Measurements from ENCODE around the gene TNFRSF19.

Gene TNFRSF19

DNA sequence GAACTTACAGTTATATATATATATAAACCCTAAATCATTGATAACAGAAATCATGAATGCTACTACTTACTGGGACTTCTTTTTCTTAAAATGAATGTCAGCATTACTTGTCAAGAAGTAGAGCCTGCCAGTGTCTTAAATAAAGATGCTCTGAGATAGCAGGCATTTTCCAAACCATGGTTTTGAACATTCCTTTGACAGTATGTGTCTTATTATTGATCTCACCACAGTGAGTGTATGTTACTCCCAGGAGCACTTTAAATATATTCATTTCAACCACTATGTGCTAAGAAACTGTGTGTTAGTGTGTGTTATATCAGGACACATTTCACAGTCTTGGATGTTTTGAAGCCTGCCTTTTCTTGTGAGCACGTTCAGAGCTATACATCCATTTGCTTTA is 28.2 kb downstream of the TNFRSF19 start:
- Histone ChIP-seq H4K8ac (ENCODE audit: low read depth, low read length) (no peak overlapping the region), H3K9ac (ENCODE audit: low read length) (no peak overlapping the region), H3K4me3 (ENCODE audit: low read depth, low read length) (no peak overlapping the region), H3K79me1 (ENCODE audit: low read length) (peaks cover 5% of the 10 kb centered on the region), H4K12ac (ENCODE audit: low read depth, low read length) (no peak overlapping the region), H3K23ac (ENCODE audit: low read length) (no peak overlapping the region), H3K4ac (ENCODE audit: low read depth, low read length) (no peak overlapping the region), H3K18ac (ENCODE audit: low read length) (no peak overlapping the region), H2BK120ac (ENCODE audit: insufficient read depth, low read length, poor library complexity) (no peak overlapping the region), H2AK5ac (ENCODE audit: low read length) (no peak overlapping the region), H3K79me2 (ENCODE audit: control insufficient read depth, insufficient read depth, low read length, poor library complexity) (peaks cover 2% of the 10 kb centered on the region), H4K91ac (ENCODE audit: low read depth, low read length) (no peak overlapping the region), H3K27me3 (ENCODE audit: insufficient read depth, low read length) (no peaks in the 10 kb centered on the region), H2BK5ac (ENCODE audit: low read depth, low read length, poor library complexity) (no peak overlapping the region), H2BK12ac (ENCODE audit: low read length) (no peak overlapping the region), H3K27ac (ENCODE audit: low read depth, low read length) (peak overlapping the region; percentile 10), H3K14ac (ENCODE audit: low read length) (no peak overlapping the region), H3K36me3 (ENCODE audit: control insufficient read depth in 1 of 2, insufficient read depth in 2 of 2, low read length in 2 of 2) (peaks cover 15 to 16% of the 10 kb centered on the region in 2 experiments), H3K4me2 (ENCODE audit: low read length) (no peak overlapping the region), H3K4me1 (ENCODE audit: control insufficient read depth in 1 of 2, insufficient read depth in 2 of 2, low read length in 2 of 2) (peaks cover 6 to 8% of the 10 kb centered on the region in 2 experiments), H3K9me3 (ENCODE audit: insufficient read depth, low read depth, low read length) (peaks cover 9% of the 10 kb centered on the region), H2AFZ (ENCODE audit: insufficient read depth, low read length, poor library complexity) (no peak overlapping the region)
- WGBS (ENCODE audit: extremely low coverage, insufficient coverage, insufficient read length) = no CpG with 5 or more reads among the region's 1 CpG
- no peak for DNase-seq

DNA sequence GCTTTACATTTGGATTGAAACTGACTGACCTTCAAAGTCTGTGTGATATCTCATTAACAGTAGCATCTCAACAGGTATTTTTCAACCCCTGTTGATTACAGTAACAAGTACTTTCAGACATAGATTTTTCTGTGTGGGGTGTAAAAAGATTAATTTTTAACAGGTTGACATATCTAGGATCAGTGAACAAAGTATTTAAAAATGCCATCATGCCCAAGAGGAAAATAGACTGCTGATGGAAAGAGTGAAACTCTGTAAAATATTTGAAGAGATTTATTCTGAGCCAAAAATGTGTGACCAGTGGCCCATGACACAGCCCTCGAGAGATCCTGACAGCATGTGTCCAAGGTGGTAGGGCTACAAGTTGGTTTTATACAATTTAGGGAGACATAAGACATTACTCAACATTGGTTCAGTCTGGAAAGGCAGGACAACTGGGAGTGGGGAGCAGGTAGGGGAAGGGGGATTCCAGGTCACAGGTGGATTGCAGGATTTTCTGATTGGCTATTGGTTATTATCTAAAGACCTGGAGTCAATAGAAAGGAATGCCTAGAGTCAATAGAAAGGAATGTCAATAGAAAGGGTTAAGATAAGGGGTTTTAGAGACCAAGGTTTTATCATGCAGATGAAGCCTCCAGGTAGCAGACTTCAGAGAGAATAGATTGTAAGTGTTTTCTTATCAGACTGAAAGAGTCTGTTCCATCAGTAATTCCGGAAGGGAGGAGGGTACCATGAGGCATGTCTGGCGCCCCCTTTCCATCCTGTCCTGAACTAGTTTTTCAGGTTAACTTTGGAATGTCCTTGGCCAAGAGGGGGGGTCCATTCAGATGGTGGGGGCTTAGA is 29.1 kb downstream of the TNFRSF19 start:
- Histone ChIP-seq H3K4me1 (ENCODE audit: control insufficient read depth in 1 of 2, insufficient read depth in 2 of 2, low read length in 2 of 2) (peaks cover 6 to 8% of the 10 kb centered on the region in 2 experiments), H3K4ac (ENCODE audit: low read depth, low read length) (no peak overlapping the region), H3K79me2 (ENCODE audit: control insufficient read depth, insufficient read depth, low read length, poor library complexity) (peaks cover 2% of the 10 kb centered on the region), H3K9ac (ENCODE audit: low read length) (no peak overlapping the region), H3K14ac (ENCODE audit: low read length) (no peak overlapping the region), H3K79me1 (ENCODE audit: low read length) (peaks cover 5% of the 10 kb centered on the region), H2AK5ac (ENCODE audit: low read length) (no peak overlapping the region), H3K36me3 (ENCODE audit: control insufficient read depth in 1 of 2, insufficient read depth in 2 of 2, low read length in 2 of 2) (peaks cover 7 to 9% of the 10 kb centered on the region in 2 experiments), H2AFZ (ENCODE audit: insufficient read depth, low read length, poor library complexity) (no peak overlapping the region), H2BK12ac (ENCODE audit: low read length) (no peak overlapping the region), H4K91ac (ENCODE audit: low read depth, low read length) (no peak overlapping the region), H3K18ac (ENCODE audit: low read length) (no peak overlapping the region), H3K4me3 (ENCODE audit: low read depth, low read length) (no peak overlapping the region), H3K23ac (ENCODE audit: low read length) (no peak overlapping the region), H2BK5ac (ENCODE audit: low read depth, low read length, poor library complexity) (peak overlapping the region; percentile 14), H4K8ac (ENCODE audit: low read depth, low read length) (no peak overlapping the region), H3K9me3 (ENCODE audit: insufficient read depth, low read depth, low read length) (peaks cover 5% of the 10 kb centered on the region), H4K12ac (ENCODE audit: low read depth, low read length) (no peak overlapping the region), H3K27me3 (ENCODE audit: insufficient read depth, low read length) (no peaks in the 10 kb centered on the region), H3K4me2 (ENCODE audit: low read length) (no peak overlapping the region), H3K27ac (ENCODE audit: low read depth, low read length) (peak overlapping the region; percentile 50), H2BK120ac (ENCODE audit: insufficient read depth, low read length, poor library complexity) (no peak overlapping the region)
- DNase-seq = no peak
- WGBS (ENCODE audit: extremely low coverage, insufficient coverage, insufficient read length) = no CpG with 5 or more reads among the region's 3 CpGs

DNA sequence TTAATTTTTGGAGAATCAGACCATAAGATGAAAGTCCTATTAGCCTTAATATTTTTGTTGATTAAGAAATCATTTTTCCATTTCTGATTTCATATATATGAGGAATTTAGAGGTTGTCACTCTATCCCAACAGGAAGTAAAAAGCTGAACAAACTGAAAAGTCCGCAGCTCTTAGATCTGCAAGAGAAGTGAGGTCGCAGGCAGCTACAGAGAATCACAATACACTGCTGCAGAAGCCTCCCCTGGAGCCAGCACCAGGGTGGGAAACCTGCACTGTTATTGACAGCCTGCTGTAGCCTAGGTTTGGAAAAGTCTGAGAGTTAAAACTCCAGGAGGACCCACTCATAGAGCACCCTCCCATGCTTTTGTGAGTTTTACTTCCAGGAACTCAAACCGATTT is 29.9 kb downstream of the TNFRSF19 start:
- WGBS (ENCODE audit: extremely low coverage, insufficient coverage, insufficient read length) = no CpG with 5 or more reads among the region's 3 CpGs
- Histone ChIP-seq H2AFZ (ENCODE audit: insufficient read depth, low read length, poor library complexity) (no peak overlapping the region), H3K9ac (ENCODE audit: low read length) (no peak overlapping the region), H3K4ac (ENCODE audit: low read depth, low read length) (no peak overlapping the region), H4K91ac (ENCODE audit: low read depth, low read length) (peak overlapping the region; percentile 89), H4K12ac (ENCODE audit: low read depth, low read length) (no peak overlapping the region), H3K27me3 (ENCODE audit: insufficient read depth, low read length) (no peaks in the 10 kb centered on the region), H3K23ac (ENCODE audit: low read length) (no peak overlapping the region), H3K79me1 (ENCODE audit: low read length) (peaks cover 5% of the 10 kb centered on the region), H3K27ac (ENCODE audit: low read depth, low read length) (peak overlapping the region; percentile 95), H3K36me3 (ENCODE audit: control insufficient read depth in 1 of 2, insufficient read depth in 2 of 2, low read length in 2 of 2) (peaks cover 1 to 2% of the 10 kb centered on the region in 2 experiments), H3K4me2 (ENCODE audit: low read length) (no peak overlapping the region), H2AK5ac (ENCODE audit: low read length) (no peak overlapping the region), H3K4me1 (ENCODE audit: control insufficient read depth in 1 of 2, insufficient read depth in 2 of 2, low read length in 2 of 2) (peaks cover 6 to 8% of the 10 kb centered on the region in 2 experiments), H2BK5ac (ENCODE audit: low read depth, low read length, poor library complexity) (peak overlapping the region; percentile 80), H2BK12ac (ENCODE audit: low read length) (peak overlapping the region; percentile 17), H4K8ac (ENCODE audit: low read depth, low read length) (peak overlapping the region; percentile 78), H3K4me3 (ENCODE audit: low read depth, low read length) (no peak overlapping the region), H3K79me2 (ENCODE audit: control insufficient read depth, insufficient read depth, low read length, poor library complexity) (peaks cover 2% of the 10 kb centered on the region), H2BK120ac (ENCODE audit: insufficient read depth, low read length, poor library complexity) (peak overlapping the region; percentile 80), H3K14ac (ENCODE audit: low read length) (peak overlapping the region; percentile 64), H3K9me3 (ENCODE audit: insufficient read depth, low read depth, low read length) (no peaks in the 10 kb centered on the region), H3K18ac (ENCODE audit: low read length) (peak overlapping the region; percentile 76)
- DNase-seq = no peak

DNA sequence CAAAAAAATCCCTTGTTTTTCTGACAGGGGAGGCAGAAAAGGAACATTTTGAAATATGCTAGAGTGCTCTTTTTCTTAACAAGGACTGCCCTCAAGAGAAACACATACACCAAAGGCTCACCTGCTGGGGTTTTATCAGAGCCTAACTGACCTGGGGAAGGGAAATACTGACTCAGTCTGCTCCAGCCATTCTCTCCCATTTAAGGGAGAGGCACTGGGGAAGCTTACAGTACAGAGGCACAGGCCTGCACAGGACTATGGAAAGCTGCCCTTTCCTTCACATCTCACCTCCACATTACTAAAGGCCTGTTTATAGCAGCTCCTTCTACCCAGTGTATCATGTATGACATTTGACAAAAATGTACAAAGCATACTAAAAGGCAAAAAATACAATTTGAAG is 30.3 kb downstream of the TNFRSF19 start:
- peak overlapping the region; percentile 29 for H3K4ac ChIP-seq (ENCODE audit: low read depth, low read length)
- DNase-seq = no peak

More for the DNA sequence above, 30.3 kb downstream of the TNFRSF19 start:
- Histone ChIP-seq H2BK12ac (ENCODE audit: low read length) (peak overlapping the region; percentile 43), H3K18ac (ENCODE audit: low read length) (no peak overlapping the region), H3K4me2 (ENCODE audit: low read length) (no peak overlapping the region), H4K91ac (ENCODE audit: low read depth, low read length) (peak overlapping the region; percentile 26), H4K12ac (ENCODE audit: low read depth, low read length) (no peak overlapping the region), H3K14ac (ENCODE audit: low read length) (no peak overlapping the region), H3K79me2 (ENCODE audit: control insufficient read depth, insufficient read depth, low read length, poor library complexity) (peaks cover 2% of the 10 kb centered on the region), H3K79me1 (ENCODE audit: low read length) (peaks cover 5% of the 10 kb centered on the region), H3K27ac (ENCODE audit: low read depth, low read length) (peak overlapping the region; percentile 95), H2AK5ac (ENCODE audit: low read length) (no peak overlapping the region), H2AFZ (ENCODE audit: insufficient read depth, low read length, poor library complexity) (no peak overlapping the region), H3K36me3 (ENCODE audit: control insufficient read depth in 1 of 2, insufficient read depth in 2 of 2, low read length in 2 of 2) (peaks cover 1 to 2% of the 10 kb centered on the region in 2 experiments), H2BK120ac (ENCODE audit: insufficient read depth, low read length, poor library complexity) (no peak overlapping the region), H2BK5ac (ENCODE audit: low read depth, low read length, poor library complexity) (peak overlapping the region; percentile 79), H3K4me3 (ENCODE audit: low read depth, low read length) (no peak overlapping the region), H3K9me3 (ENCODE audit: insufficient read depth, low read depth, low read length) (no peaks in the 10 kb centered on the region), H3K4me1 (ENCODE audit: control insufficient read depth in 1 of 2, insufficient read depth in 2 of 2, low read length in 2 of 2) (peaks cover 6 to 8% of the 10 kb centered on the region in 2 experiments), H3K27me3 (ENCODE audit: insufficient read depth, low read length) (no peaks in the 10 kb centered on the region), H3K9ac (ENCODE audit: low read length) (peak overlapping the region; percentile 60), H4K8ac (ENCODE audit: low read depth, low read length) (no peak overlapping the region), H3K23ac (ENCODE audit: low read length) (no peak overlapping the region)
